ENCODE measurements around the gene HNRNPK. TPM values are rescaled to one million over a fixed set of nuclear protein-coding genes. Genes with fewer than 3 reads are reported as not detected.

Gene HNRNPK
- total and polyA plus RNA-seq, 2 of the 13 experiments (the other 11 are each of a cell fraction or from before 2014, with no cell fraction given) = 321 to 712 TPM

GRCh38 chr9:83992407-83992806, 12.4 kb upstream of the HNRNPK start (continued):
- TF ChIP-seq CSRNP1 (CRISPR knock-in tag; IDR thresholded peaks at IDR 0.05) = no peak
- no peak for TF ChIP-seq SKIL (CRISPR knock-in tag; IDR thresholded peaks at IDR 0.05; ENCODE audit: borderline replicate concordance)
- TF ChIP-seq AGO1 (IDR thresholded peaks at IDR 0.05; ENCODE audit: low read depth, low read length, poor library complexity, severe bottlenecking) = no peak
- no peak for TF ChIP-seq ZNF160 (CRISPR knock-in tag; IDR thresholded peaks at IDR 0.05)
- TF ChIP-seq ZNF460 (CRISPR knock-in tag; IDR thresholded peaks at IDR 0.05; ENCODE audit: borderline replicate concordance) = no peak; the same call in 1 of the 2 replicates
- no peak for TF ChIP-seq ZNF275 (CRISPR knock-in tag; IDR thresholded peaks at IDR 0.05; ENCODE audit: borderline replicate concordance)
- no peak for TF ChIP-seq RFXAP (CRISPR knock-in tag; IDR thresholded peaks at IDR 0.05; ENCODE audit: borderline replicate concordance)
- TF ChIP-seq ZNF274 (CRISPR knock-in tag; IDR thresholded peaks at IDR 0.05) = no peak
- TF ChIP-seq ZNF607 (CRISPR knock-in tag; IDR thresholded peaks at IDR 0.05; ENCODE audit: borderline replicate concordance) = no peak
- TF ChIP-seq KDM3A (CRISPR knock-in tag; IDR thresholded peaks at IDR 0.05; ENCODE audit: low read depth) = no peak
- TF ChIP-seq ZMYM3 (CRISPR knock-in tag; IDR thresholded peaks at IDR 0.05) = no peak
- TF ChIP-seq MED1 (CRISPR knock-in tag; IDR thresholded peaks at IDR 0.05) = peak; percentile 68; the same call in 1 of the 2 replicates
- TF ChIP-seq ZBTB44 (CRISPR knock-in tag; IDR thresholded peaks at IDR 0.05) = no peak
- TF ChIP-seq ZNF24 (IDR thresholded peaks at IDR 0.05) = no peak
- TF ChIP-seq HDAC1 (CRISPR knock-in tag; IDR thresholded peaks at IDR 0.05) = peak; percentile 57
- no peak for TF ChIP-seq ESRRA (CRISPR knock-in tag; IDR thresholded peaks at IDR 0.05; ENCODE audit: low read depth)
- TF ChIP-seq POGZ (CRISPR knock-in tag; IDR thresholded peaks at IDR 0.05) = no peak
- no peak for TF ChIP-seq ZNF572 (CRISPR knock-in tag; IDR thresholded peaks at IDR 0.05)
- TF ChIP-seq ZSCAN12 (CRISPR knock-in tag; IDR thresholded peaks at IDR 0.05) = no peak
- TF ChIP-seq FOXO1 (CRISPR knock-in tag; IDR thresholded peaks at IDR 0.05) = peak; percentile 67; the same call in 1 of the 2 replicates
- peak; percentile 47; the same call in 1 of the 2 replicates for TF ChIP-seq ZNF503 (CRISPR knock-in tag; IDR thresholded peaks at IDR 0.05)
- no peak for TF ChIP-seq LBX2 (CRISPR knock-in tag; IDR thresholded peaks at IDR 0.05; ENCODE audit: borderline replicate concordance)

Measured in HepG2 (cell line).